KMS-11 (cell line): ENCODE data around the gene CFAP44.

Source experiments
- H2AFZ ChIP-seq: fragments of 200-600 bp; sonication (generic); 2 replicates; pipeline ENCODE4 v1.6.1; 2016; ENCODE audit warnings: antibody characterized with exemption, mixed run types, low read depth
- H3K27ac ChIP-seq: fragments of 200-600 bp; sonication (generic); 2 replicates; pipeline ENCODE4 v1.6.1; 2016; ENCODE audit warnings: mild to moderate bottlenecking, mixed run types
- H3K27me3 ChIP-seq: fragments of 200-600 bp; sonication (generic); 2 replicates; pipeline ENCODE4 v1.6.1; 2017; ENCODE audit warnings: mild to moderate bottlenecking, low read depth, mixed run types, moderate library complexity; ENCODE audit not compliant: insufficient read depth
- H3K36me3 ChIP-seq: fragments of 200-600 bp; sonication (generic); 2 replicates; pipeline ENCODE4 v1.6.1; 2017; ENCODE audit warnings: mild to moderate bottlenecking, mixed run types; ENCODE audit not compliant: insufficient read depth
- H3K4me1 ChIP-seq: fragments of 200-600 bp; sonication (generic); 2 replicates; pipeline ENCODE4 v1.6.1; 2016; ENCODE audit warnings: mild to moderate bottlenecking, low read depth, mixed run types; ENCODE audit not compliant: poor library complexity, severe bottlenecking
- H3K4me2 ChIP-seq: fragments of 200-600 bp; sonication (generic); 2 replicates; pipeline ENCODE4 v1.7.0; 2016; ENCODE audit warnings: mild to moderate bottlenecking, mixed run types
- H3K4me3 ChIP-seq: fragments of 200-600 bp; sonication (generic); IDR thresholded peaks from 2 replicates; pipeline ENCODE4 v1.6.1; 2017; ENCODE audit warnings: low read depth, low read length, mixed read lengths; ENCODE audit not compliant: insufficient read depth
- H3K79me2 ChIP-seq: fragments of 200-600 bp; sonication (generic); 2 replicates; pipeline ENCODE4 v1.6.1; 2016; ENCODE audit warnings: low read depth, mixed run types; ENCODE audit not compliant: insufficient read depth
- H3K9ac ChIP-seq: fragments of 200-600 bp; sonication (generic); 2 replicates; pipeline ENCODE4 v1.6.1; 2016; ENCODE audit warnings: mild to moderate bottlenecking, mixed run types
- H4K20me1 ChIP-seq: fragments of 200-600 bp; sonication (generic); 2 replicates; pipeline ENCODE4 v1.6.1; 2016; ENCODE audit warnings: mild to moderate bottlenecking, mixed run types; ENCODE audit not compliant: insufficient read depth
- CTCF ChIP-seq: fragments of 200-600 bp; sonication (generic); conservative IDR thresholded peaks from 2 replicates; pipeline ENCODE4 v1.6.1; 2017; ENCODE audit warnings: low read depth, mild to moderate bottlenecking, antibody characterized with exemption, low read length, moderate library complexity, mixed read lengths

The CFAP44 gene

GRCh38 chr3:113436809-113437208, 4.5 kb downstream of the CFAP44 start:
- Histone ChIP-seq H3K36me3 (no peaks in the 10 kb centered on the region), H3K79me2 (no peaks in the 10 kb centered on the region), H3K27ac (no peak overlapping the region), H3K27me3 (no peaks in the 10 kb centered on the region), H4K20me1 (no peaks in the 10 kb centered on the region), H3K4me3 (no peak overlapping the region), H3K4me2 (no peak overlapping the region), H3K4me1 (no peaks in the 10 kb centered on the region), H2AFZ (no peak overlapping the region), H3K9ac (no peak overlapping the region)
- no peak for TF ChIP-seq CTCF

- no peaks in the 10 kb centered on the region for H3K79me2 ChIP-seq
- no peak for TF ChIP-seq CTCF
- H3K4me1 ChIP-seq: no peaks in the 10 kb centered on the region
- no peak overlapping the region for H3K27ac ChIP-seq
- no peak overlapping the region for H3K9ac ChIP-seq
- H3K4me2 ChIP-seq: no peak overlapping the region
- no peak overlapping the region for H2AFZ ChIP-seq
- H4K20me1 ChIP-seq: no peaks in the 10 kb centered on the region
- H3K4me3 ChIP-seq: no peak overlapping the region
- no peaks in the 10 kb centered on the region for H3K36me3 ChIP-seq
- H3K27me3 ChIP-seq: no peaks in the 10 kb centered on the region
Observed at GRCh38 chr3:113431811-113432210, 9.5 kb downstream of the CFAP44 start.

GRCh38 chr3:113428581-113428980, 12.7 kb downstream of the CFAP44 start:
- no peaks in the 10 kb centered on the region for H4K20me1 ChIP-seq
- H2AFZ ChIP-seq: no peak overlapping the region
- H3K79me2 ChIP-seq: no peaks in the 10 kb centered on the region
- no peaks in the 10 kb centered on the region for H3K36me3 ChIP-seq
- no peak overlapping the region for H3K4me2 ChIP-seq
- peaks cover 7% of the 10 kb centered on the region for H3K4me1 ChIP-seq
- TF ChIP-seq CTCF: no peak
- no peak overlapping the region for H3K27ac ChIP-seq
- H3K4me3 ChIP-seq: no peak overlapping the region
- H3K27me3 ChIP-seq: no peaks in the 10 kb centered on the region
- no peak overlapping the region for H3K9ac ChIP-seq

- no peak overlapping the region for H3K9ac ChIP-seq
- no peak overlapping the region for H2AFZ ChIP-seq
- no peaks in the 10 kb centered on the region for H3K27me3 ChIP-seq
- H3K4me1 ChIP-seq: peaks cover 8% of the 10 kb centered on the region
- no peak overlapping the region for H3K27ac ChIP-seq
- no peak for TF ChIP-seq CTCF
- no peaks in the 10 kb centered on the region for H3K79me2 ChIP-seq
- no peak overlapping the region for H3K4me2 ChIP-seq
- H4K20me1 ChIP-seq: no peaks in the 10 kb centered on the region
- H3K36me3 ChIP-seq: no peaks in the 10 kb centered on the region
- H3K4me3 ChIP-seq: no peak overlapping the region
Observed at GRCh38 chr3:113423699-113424098, 17.6 kb downstream of the CFAP44 start.
